Cardiac muscle cell (in vitro differentiated cells and primary cell): Measurements from ENCODE around the gene OR2T27. TPM values are rescaled to one million over a fixed set of nuclear protein-coding genes. Genes with fewer than 3 reads are reported as not detected.
"Not testable (repeated sequence)": the region's sequence is repeated elsewhere in the genome, so short reads cannot be mapped to it uniquely, and the experiment has no call there.

Experiments
- DNase-seq, 2 donors: peaks; one replicate each; pipeline versions ENCODE4 v3.0.0 to v3.0.0-alpha.2; 2010 to 2017; ENCODE audit warnings: low read depth in 1 of 2, low spot score in 1 of 2
- H3K27ac ChIP-seq: fragments of 200-600 bp; sonication (generic); 2 replicates; pipeline ENCODE4 v1.5.1; 2016
- H3K27me3 ChIP-seq: fragments of 200-600 bp; sonication (generic); 2 replicates; pipeline ENCODE4 v1.6.0; 2016; ENCODE audit warnings: control low read depth
- H3K36me3 ChIP-seq: fragments of 200-600 bp; sonication (generic); 2 replicates; pipeline ENCODE4 v1.5.1; 2016; ENCODE audit warnings: control low read depth
- H3K4me1 ChIP-seq: fragments of 200-600 bp; sonication (generic); 2 replicates; pipeline ENCODE4 v1.8.1; 2017; ENCODE audit warnings: low read depth, mild to moderate bottlenecking, mixed run types
- H3K4me3 ChIP-seq: fragments of 200-600 bp; sonication (generic); 2 replicates; pipeline ENCODE4 v1.5.1; 2016; ENCODE audit warnings: mild to moderate bottlenecking
- H3K9me3 ChIP-seq: fragments of 200-600 bp; sonication (generic); 2 replicates; pipeline ENCODE4 v1.5.1; 2017; ENCODE audit warnings: low read depth, mild to moderate bottlenecking, control low read depth
- polyA plus RNA-seq: library from polyadenylated mRNA; unstranded; fragments of >200 nt; fragmentation: Nextera tagmentation; extraction: Ambion mirVana; gene quantifications from 2 replicates; pipeline ENCODE4 v1.2.1, GENCODE V29; 2016
- total RNA-seq: library from RNA; depleted of rRNA; stranded (reverse); fragments of >200 nt; gene quantifications from 2 replicates; pipeline ENCODE4 v1.2.3, GENCODE V29; 2016
- TF ChIP-seq, protein P1 (sequence below): IDR thresholded peaks from 2 replicates; pipeline ENCODE4 v1.5.1; 2012; ENCODE audit warnings: low read depth, mild to moderate bottlenecking, low read length

OR2T27 gene
- total and polyA plus RNA-seq, 2 experiments from 2014 or later = not detected

- no peak for DNase-seq
- Histone ChIP-seq H3K27ac (no peak overlapping the region), H3K27me3 (no peaks in the 10 kb centered on the region), H3K4me3 (no peak overlapping the region), H3K9me3 (peaks cover 4% of the 10 kb centered on the region), H3K4me1 (no peaks in the 10 kb centered on the region), H3K36me3 (no peaks in the 10 kb centered on the region)
- TF ChIP-seq, protein P1, sequence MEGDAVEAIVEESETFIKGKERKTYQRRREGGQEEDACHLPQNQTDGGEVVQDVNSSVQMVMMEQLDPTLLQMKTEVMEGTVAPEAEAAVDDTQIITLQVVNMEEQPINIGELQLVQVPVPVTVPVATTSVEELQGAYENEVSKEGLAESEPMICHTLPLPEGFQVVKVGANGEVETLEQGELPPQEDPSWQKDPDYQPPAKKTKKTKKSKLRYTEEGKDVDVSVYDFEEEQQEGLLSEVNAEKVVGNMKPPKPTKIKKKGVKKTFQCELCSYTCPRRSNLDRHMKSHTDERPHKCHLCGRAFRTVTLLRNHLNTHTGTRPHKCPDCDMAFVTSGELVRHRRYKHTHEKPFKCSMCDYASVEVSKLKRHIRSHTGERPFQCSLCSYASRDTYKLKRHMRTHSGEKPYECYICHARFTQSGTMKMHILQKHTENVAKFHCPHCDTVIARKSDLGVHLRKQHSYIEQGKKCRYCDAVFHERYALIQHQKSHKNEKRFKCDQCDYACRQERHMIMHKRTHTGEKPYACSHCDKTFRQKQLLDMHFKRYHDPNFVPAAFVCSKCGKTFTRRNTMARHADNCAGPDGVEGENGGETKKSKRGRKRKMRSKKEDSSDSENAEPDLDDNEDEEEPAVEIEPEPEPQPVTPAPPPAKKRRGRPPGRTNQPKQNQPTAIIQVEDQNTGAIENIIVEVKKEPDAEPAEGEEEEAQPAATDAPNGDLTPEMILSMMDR = no peak
These were observed 31.5 kb upstream of the OR2T27 start for GRCh38 chr1:248686815-248687214.

- Histone ChIP-seq H3K27ac (no peak overlapping the region), H3K4me3 (no peak overlapping the region), H3K36me3 (no peaks in the 10 kb centered on the region), H3K4me1 (no peaks in the 10 kb centered on the region), H3K9me3 (peaks cover 4% of the 10 kb centered on the region), H3K27me3 (no peaks in the 10 kb centered on the region)
- DNase-seq = no peak
- TF ChIP-seq, protein P1 = no peak
These were observed 26.3 kb upstream of the OR2T27 start for GRCh38 chr1:248681651-248682050.

DNA sequence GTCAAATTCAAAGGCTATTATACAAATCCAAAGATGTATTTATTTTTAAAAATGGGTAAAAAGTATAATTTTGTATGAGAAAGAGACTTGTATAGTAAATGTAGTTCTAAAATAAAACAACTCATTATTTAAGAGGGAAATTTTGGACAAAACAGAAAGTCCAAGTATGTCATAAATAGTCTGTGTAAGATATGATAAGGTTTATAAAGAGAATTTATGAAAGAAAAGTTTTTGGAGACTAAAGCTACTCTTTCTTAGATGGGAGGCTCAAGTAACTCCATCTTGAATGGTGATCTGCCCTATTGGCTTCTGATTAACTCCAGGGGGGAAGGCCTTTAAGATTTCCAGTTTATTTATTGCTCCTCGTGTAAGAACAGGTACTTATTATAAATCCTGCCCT is 14.7 kb upstream of the OR2T27 start:
- Histone ChIP-seq H3K27ac (no peak overlapping the region), H3K9me3 (no peaks in the 10 kb centered on the region), H3K4me1 (no peaks in the 10 kb centered on the region), H3K27me3 (no peaks in the 10 kb centered on the region), H3K36me3 (no peaks in the 10 kb centered on the region), H3K4me3 (no peak overlapping the region)
- DNase-seq = no peak
- TF ChIP-seq, protein P1 = no peak

DNA sequence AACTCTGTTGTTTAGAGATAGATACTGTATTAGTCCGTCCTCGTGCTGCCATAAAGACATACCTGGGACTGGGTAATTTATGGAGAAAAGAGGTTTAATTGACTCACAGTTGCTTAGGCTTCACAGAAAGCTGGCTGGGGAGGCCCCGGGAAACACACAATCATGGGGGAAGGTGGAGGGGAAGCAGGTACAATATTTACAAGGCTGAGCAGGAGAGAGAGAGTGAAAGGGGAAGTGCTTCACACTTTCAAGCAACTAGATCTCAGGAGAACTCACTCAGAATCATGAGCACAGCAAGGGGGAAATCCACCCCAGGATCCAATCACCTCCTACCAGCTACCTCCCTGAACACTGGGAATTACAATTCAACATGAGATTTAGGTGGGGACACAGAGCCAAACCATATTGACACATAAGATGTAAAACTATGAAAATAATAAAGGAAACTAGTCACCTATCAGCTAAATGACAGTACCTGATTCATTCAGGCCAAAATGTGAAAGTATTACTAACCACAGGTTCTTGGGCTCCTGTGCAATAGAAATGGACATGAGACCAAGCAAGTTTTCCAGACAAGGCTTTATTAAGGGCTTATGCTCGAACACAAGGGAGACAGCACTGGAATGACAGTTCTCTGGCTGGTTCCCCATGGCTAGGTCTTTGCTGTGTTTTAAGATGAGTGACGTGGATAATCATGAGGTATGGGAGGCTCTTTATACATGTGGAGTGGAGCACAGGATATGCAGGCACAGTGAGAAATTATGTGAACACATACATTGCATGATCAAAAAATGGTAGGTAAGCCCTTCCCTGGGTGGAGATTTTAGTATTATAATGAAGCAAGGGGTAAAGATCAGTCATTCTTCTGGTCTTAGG is 8.4 kb upstream of the OR2T27 start:
- not testable (repeated sequence) for H3K9me3 ChIP-seq, H3K4me1 ChIP-seq, H3K36me3 ChIP-seq, H3K27ac ChIP-seq, DNase-seq, H3K4me3 ChIP-seq, H3K27me3 ChIP-seq

DNA sequence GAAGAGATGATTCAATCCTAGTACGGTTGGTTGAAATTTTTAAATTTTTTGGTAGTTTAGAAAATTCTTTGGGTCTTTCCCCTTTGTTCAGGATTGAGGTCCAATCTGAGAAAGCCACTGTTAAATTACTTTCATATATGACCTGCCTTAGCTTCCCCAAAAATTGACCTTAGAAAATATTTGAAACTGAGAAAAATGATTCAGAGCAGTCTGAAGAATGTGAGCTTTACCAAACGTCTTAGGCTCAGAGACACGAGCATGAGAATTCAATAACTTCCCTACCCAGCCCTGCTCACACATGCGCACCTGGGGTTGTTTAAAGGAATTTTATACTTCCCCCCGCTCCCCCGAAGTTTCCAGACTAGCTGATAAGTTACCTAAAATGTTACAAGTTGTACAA is 1.5 kb upstream of the OR2T27 start:
- not testable (repeated sequence) for H3K36me3 ChIP-seq, H3K27me3 ChIP-seq, DNase-seq, H3K9me3 ChIP-seq, H3K4me1 ChIP-seq, H3K4me3 ChIP-seq, H3K27ac ChIP-seq

DNA sequence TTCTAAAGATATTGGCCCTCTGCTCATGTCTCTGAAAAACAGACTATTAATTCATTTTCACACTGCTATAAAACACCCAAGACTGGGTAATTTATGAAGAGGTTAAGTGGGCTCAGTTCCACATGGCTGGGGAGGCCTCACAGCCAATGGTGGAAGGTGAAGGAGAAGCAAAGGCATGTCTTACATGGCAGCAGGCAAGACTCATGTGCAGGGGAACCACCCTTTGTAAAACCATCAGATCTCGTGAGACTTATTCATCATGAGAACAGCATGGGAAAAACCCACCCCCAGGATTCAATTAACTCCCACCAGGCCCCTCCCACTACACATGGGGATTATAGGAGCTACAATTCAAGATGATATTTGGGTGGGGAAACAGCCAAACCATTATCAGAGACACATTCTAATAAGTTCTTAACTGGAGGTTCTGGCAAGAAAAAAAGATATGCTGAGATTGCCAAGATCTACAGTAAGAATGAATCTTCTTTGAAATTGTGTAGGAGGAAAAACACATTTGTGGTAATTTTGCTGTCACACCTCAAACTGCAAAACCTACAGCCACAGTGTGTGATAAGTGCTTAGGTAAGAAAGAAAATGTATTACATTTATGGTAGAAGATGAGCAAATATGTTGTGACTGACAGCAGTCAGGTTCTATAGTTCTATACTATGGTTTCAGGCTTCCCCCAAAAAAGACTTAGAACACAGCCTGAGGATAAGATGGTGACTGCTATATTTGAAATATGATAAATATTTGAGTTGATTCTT is 6.4 kb downstream of the OR2T27 start:
- H3K27ac ChIP-seq, DNase-seq, H3K36me3 ChIP-seq, H3K4me1 ChIP-seq, H3K9me3 ChIP-seq, H3K4me3 ChIP-seq, H3K27me3 ChIP-seq: not testable (repeated sequence)

DNA sequence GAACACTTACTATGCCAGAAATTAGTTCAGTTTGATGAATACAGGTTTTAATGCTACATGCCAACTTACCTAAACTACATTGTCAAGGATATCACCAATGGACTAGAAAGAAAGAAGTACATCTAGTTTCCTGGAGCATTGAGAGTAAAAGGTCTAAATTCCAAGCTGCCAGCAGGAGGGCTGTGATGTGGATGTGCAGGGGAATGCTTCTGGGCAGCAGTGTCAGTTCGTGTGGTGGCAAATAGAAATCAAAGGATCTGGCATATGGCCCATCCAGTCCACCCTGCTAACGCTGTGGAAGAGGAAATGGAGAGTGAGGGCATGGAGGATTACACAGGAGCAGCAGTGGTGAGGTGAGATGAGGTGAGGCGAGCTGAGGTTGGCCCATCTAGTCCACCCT is 10.2 kb downstream of the OR2T27 start, which contains the start of gene OR2T35:
OR2T35 (minus strand) TSS at position 101 of the 400 bp plus-strand sequence. CDS start 6,020 bp downstream, outside the sequence.
- not testable (repeated sequence) for H3K4me1 ChIP-seq, H3K36me3 ChIP-seq, H3K9me3 ChIP-seq, H3K4me3 ChIP-seq, H3K27ac ChIP-seq, H3K27me3 ChIP-seq, DNase-seq

DNA sequence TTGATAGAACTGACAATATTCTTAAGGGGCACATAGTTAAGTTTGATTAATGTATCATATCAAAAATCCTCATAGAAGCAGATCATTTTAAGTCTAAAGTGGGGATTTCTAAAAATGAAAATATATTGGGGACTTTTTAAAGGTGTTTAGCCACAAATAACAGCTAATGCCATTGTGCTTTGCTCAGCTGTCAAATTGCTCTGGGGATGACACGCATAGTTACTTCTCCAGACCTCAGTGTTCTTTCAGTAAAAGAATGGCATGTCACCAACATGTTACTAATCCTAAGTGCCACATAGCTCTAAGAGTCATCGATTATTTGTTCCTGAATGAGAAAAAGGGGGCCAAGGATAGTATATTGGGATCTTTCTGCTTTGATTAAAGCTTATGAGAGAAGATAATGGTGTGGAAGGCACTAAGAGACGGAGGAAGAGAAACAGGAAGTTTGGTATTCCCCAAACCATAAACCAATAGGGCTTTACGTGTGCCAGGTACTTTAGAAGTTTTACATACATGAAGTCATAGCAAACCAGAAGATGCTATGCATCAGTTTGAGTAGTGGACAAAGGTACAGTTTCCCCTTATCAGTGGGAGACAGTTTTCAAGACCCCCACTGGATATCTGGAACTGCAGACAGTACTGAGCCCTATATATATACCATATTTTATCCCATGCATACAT is 12.2 kb downstream of the OR2T27 start:
- DNase-seq, H3K9me3 ChIP-seq, H3K4me1 ChIP-seq, H3K27me3 ChIP-seq, H3K27ac ChIP-seq, H3K36me3 ChIP-seq, H3K4me3 ChIP-seq: not testable (repeated sequence)

- not testable (repeated sequence) for H3K36me3 ChIP-seq, DNase-seq, H3K9me3 ChIP-seq, H3K27me3 ChIP-seq, H3K4me3 ChIP-seq, H3K4me1 ChIP-seq, H3K27ac ChIP-seq
These were observed 13.7 kb downstream of the OR2T27 start for GRCh38 chr1:248641583-248641982.

GRCh38 chr1:248640906-248641305 is 14.4 kb downstream of the OR2T27 start:
- not testable (repeated sequence) for H3K4me3 ChIP-seq, H3K27me3 ChIP-seq, H3K27ac ChIP-seq, H3K4me1 ChIP-seq, H3K9me3 ChIP-seq, H3K36me3 ChIP-seq, DNase-seq
